ENCODE data around the gene OR14J1. TPM values are rescaled to one million over a fixed set of nuclear protein-coding genes. Genes with fewer than 3 reads are reported as not detected.

Gene OR14J1
- total RNA-seq, 4 donors from 2014 or later, result not detected

DNA sequence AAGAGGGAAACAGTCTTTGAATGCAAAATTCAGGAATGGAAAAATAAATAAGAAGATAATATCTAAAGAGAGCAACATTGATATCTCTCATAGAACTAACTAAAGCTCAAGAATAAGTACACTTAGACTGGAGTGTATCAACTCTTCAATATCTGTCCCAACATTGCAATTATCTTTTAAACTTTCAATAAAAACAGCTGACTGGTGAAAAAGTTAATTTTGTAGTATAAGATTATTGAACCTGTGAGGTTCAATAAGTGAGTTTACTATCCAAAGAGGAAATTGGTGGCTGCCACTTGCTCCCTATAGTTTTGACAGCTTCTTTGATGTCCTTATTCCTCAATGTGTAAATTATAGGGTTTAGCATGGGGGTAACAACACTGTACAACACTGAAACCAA, 53.5 kb downstream of the OR14J1 start:
- DNase-seq (ENCODE audit: low spot score), result no peak
- no peak for ATAC-seq (ENCODE audit: low FRiP score)
- no peak for TF ChIP-seq CTCF (IDR thresholded peaks at IDR 0.05)

DNA sequence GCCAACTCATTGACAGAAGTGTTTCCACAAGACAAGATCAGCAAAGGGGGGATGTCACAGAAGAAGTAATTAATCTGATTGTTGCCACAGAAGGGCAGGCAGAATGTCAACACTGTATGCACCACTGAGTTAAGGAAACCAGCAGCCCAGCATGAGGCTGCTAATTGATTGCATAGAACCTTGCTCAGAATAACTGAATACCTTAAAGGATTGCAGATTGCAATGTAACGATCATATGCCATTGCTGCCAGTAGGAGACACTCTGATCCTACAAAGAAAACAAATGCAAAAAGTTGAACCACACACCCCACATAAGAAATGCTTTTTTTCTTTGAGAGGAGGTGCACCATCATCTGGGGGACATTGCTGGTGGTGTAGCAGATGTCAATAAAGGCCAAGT, 54.1 kb downstream of the OR14J1 start:
- DNase-seq (ENCODE audit: low spot score) (no peak), ATAC-seq (ENCODE audit: low FRiP score) (no peak)
- no peak for TF ChIP-seq CTCF (IDR thresholded peaks at IDR 0.05)

Other genes with a start within 250 kb of the OR14J1 start
- not detected for gene OR2B3, start 214.4 kb upstream of the OR14J1 start, total RNA-seq
- gene OR2J1, start 202.2 kb upstream of the OR14J1 start, total RNA-seq, result not detected
- gene OR2J3, start 193.6 kb upstream of the OR14J1 start, total RNA-seq, result not detected
- gene OR2J2, start 130.8 kb upstream of the OR14J1 start, total RNA-seq, result not detected
- gene OR5V1, start 67.2 kb downstream of the OR14J1 start, total RNA-seq, result not detected
- gene OR12D3, start 73.6 kb downstream of the OR14J1 start, total RNA-seq, result not detected
- gene OR12D2, start 93.9 kb downstream of the OR14J1 start, total RNA-seq, result not detected
- not detected for gene OR12D1, start 113.2 kb downstream of the OR14J1 start, total RNA-seq
- gene OR10C1, start 137.6 kb downstream of the OR14J1 start, total RNA-seq, result not detected
- not detected for gene OR11A1, start 155.4 kb downstream of the OR14J1 start, total RNA-seq
- gene OR2H1, start 155.5 kb downstream of the OR14J1 start, total RNA-seq, result not detected
- not detected for gene MAS1L, start 186.3 kb downstream of the OR14J1 start, total RNA-seq

Data from omental fat pad (tissue), 4 donors.